ENCODE measurements around the gene REX1BD. TPM values are rescaled to one million over a fixed set of nuclear protein-coding genes. Genes with fewer than 3 reads are reported as not detected.

The REX1BD gene
- total and polyA plus RNA-seq, 2 donors from 2014 or later = 56.9 to 104 TPM

DNA sequence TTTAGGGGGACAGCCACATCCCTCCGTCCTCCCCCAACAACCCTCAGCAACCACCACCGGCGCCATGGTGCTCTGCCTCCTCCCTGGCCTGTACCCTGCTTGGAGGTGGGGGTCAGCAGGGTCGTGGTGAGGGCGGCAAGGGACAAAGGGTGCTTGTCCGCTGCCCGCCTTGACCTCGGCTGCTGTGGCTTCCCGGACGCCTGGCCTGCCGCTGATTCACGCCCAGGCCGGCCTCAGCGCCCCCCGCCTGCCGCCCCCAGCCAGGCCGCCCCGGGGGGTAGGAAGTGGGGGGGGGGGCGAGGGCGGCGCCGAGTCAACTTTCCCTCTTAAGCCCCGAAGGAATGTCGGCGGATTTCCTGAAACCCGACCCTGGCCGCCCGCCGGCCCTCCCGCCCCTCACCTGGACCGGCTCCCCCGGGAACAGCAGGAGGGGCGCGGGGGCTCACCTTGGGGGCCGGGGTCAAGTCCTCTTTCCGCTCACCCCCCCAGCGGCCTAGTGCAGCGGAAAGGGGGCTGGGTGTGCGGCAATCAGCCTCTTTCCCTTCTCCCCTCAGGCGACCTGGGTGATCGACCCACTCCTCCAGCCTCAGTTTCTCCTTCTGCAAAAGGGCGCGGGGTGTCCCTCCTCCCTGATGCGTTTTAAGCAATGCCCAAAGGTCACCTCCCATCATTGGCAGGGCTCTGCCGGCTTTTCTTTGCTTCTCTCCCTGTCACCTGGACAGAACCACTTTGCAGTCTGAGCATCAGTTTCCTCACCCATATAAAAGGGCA is 22.1 kb downstream of the REX1BD start:
- DNase-seq (peak in 3 of 5 donors; percentile 59 to 75 (median 74)), FAIRE-seq (no peak)
- no peak overlapping the region for H3K27ac ChIP-seq (ENCODE audit: low read depth in 2 of 2, low read length in 2 of 2)
- H3K4me3 ChIP-seq (ENCODE audit: low read length in 3 of 3) = no peak overlapping the region
- H3K9me3 ChIP-seq (ENCODE audit: control insufficient read depth in 2 of 3, insufficient read depth in 1 of 3, low read length in 3 of 3) = no peaks in the 10 kb centered on the region
- TF ChIP-seq, protein P1, sequence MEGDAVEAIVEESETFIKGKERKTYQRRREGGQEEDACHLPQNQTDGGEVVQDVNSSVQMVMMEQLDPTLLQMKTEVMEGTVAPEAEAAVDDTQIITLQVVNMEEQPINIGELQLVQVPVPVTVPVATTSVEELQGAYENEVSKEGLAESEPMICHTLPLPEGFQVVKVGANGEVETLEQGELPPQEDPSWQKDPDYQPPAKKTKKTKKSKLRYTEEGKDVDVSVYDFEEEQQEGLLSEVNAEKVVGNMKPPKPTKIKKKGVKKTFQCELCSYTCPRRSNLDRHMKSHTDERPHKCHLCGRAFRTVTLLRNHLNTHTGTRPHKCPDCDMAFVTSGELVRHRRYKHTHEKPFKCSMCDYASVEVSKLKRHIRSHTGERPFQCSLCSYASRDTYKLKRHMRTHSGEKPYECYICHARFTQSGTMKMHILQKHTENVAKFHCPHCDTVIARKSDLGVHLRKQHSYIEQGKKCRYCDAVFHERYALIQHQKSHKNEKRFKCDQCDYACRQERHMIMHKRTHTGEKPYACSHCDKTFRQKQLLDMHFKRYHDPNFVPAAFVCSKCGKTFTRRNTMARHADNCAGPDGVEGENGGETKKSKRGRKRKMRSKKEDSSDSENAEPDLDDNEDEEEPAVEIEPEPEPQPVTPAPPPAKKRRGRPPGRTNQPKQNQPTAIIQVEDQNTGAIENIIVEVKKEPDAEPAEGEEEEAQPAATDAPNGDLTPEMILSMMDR (IDR thresholded peaks at IDR 0.05; ENCODE audit: borderline replicate concordance, extremely low read depth, insufficient read depth) = no peak
- no peak overlapping the region for H3K9ac ChIP-seq (ENCODE audit: low read length in 3 of 3)
- H3K27me3 ChIP-seq (ENCODE audit: control insufficient read depth, insufficient read depth, low read length) = peaks cover 33% of the 10 kb centered on the region
- peaks cover 0 to 11% (median 0%) of the 10 kb centered on the region in 3 donors for H3K4me1 ChIP-seq (ENCODE audit: control insufficient read depth in 2 of 3, insufficient read depth in 2 of 3, low read depth in 1 of 3, low read length in 3 of 3)
- no peaks in the 10 kb centered on the region for H3K36me3 ChIP-seq (ENCODE audit: control insufficient read depth in 2 of 3, insufficient read depth in 3 of 3, low read length in 3 of 3)
- intact Hi-C loops (cut with DNase I) = no loop called here

DNA sequence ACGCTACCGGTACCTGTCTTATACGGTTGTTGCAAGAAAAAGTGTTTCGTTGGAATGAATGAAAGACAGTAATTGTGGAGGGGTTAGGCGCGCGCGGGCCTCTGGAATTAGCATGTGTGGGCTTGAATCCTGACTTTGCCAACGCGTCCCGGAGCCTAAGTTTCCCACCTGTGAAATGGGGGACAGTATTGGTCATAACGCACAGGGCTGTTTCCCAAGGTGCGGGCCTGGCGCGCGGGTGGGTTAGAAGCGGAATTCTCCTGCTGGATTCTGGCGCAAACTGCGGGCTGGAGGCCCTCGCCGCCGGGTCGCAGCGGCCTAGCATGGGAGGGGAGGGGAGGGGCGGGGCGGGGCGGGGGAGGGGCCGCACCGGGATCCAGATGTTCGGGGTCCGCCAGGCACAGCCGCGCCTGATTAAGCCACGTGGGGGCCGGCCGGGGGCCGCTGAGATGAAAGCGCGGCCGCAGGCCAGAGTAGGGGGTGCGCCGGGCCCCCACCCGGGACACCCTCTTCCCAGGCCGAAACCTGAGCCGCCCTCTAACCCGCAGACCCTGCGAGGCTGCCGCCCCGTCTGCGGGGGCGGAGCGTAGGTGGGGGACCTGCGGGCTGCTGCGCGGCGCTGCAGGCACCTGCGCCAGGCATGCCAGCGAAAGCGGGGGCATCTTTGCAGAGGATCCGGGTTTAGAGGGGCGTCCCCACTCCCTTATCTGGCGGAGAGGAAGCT is 22.9 kb downstream of the REX1BD start:
- Histone ChIP-seq H3K27ac (ENCODE audit: low read depth in 2 of 2, low read length in 2 of 2) (no peak overlapping the region), H3K4me1 (ENCODE audit: control insufficient read depth in 2 of 3, insufficient read depth in 2 of 3, low read depth in 1 of 3, low read length in 3 of 3) (peaks cover 0 to 11% (median 0%) of the 10 kb centered on the region in 3 donors), H3K4me3 (ENCODE audit: low read length in 3 of 3) (no peak overlapping the region), H3K36me3 (ENCODE audit: control insufficient read depth in 2 of 3, insufficient read depth in 3 of 3, low read length in 3 of 3) (no peaks in the 10 kb centered on the region), H3K27me3 (ENCODE audit: control insufficient read depth, insufficient read depth, low read length) (peaks cover 33% of the 10 kb centered on the region), H3K9ac (ENCODE audit: low read length in 3 of 3) (no peak overlapping the region), H3K9me3 (ENCODE audit: control insufficient read depth in 2 of 3, insufficient read depth in 1 of 3, low read length in 3 of 3) (no peaks in the 10 kb centered on the region)
- FAIRE-seq (no peak), DNase-seq (peak in 1 of 5 donors; percentile 75)
- intact Hi-C loops (cut with DNase I) = no loop called here
- TF ChIP-seq, protein P1 (IDR thresholded peaks at IDR 0.05; ENCODE audit: borderline replicate concordance, extremely low read depth, insufficient read depth) = no peak

DNA sequence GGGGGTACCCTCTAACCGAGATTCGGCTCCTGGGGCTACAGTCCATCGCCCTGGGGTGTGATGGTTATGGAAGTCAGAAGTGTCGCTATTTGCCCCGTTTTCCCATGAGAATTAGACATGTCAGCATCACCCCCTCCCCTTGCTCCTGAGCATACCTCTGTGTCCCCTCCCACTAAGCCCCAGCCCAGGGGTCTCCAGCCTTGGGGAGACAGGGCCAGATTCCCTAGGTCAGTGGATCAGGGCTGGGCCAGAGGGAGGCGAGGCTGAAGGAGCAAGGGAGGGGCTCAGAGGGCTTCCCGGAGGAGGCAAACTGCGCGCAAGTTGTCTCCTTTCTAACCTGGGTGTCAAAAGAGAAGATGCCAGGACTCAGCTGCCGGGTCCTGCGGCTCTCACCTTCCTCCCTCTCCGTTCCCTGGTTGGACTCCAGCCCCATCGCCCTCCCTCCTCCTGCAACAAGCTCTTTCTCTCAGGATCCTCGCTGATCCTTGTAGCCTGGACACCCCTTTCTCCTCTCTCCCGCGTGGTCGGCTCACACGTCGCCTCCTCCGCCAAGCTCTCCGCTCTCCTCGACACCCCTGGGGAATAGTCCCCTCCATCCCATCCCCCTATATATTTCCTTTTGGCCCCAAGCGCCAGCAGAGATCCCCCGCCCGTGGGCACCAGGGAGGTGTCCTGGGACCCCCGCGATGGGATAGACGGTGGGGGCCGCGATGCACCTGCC is 23.6 kb downstream of the REX1BD start:
- Histone ChIP-seq H3K36me3 (ENCODE audit: control insufficient read depth in 2 of 3, insufficient read depth in 3 of 3, low read length in 3 of 3) (no peaks in the 10 kb centered on the region), H3K27me3 (ENCODE audit: control insufficient read depth, insufficient read depth, low read length) (peaks cover 32% of the 10 kb centered on the region), H3K27ac (ENCODE audit: low read depth in 2 of 2, low read length in 2 of 2) (no peak overlapping the region), H3K9me3 (ENCODE audit: control insufficient read depth in 2 of 3, insufficient read depth in 1 of 3, low read length in 3 of 3) (no peaks in the 10 kb centered on the region), H3K4me1 (ENCODE audit: control insufficient read depth in 2 of 3, insufficient read depth in 2 of 3, low read depth in 1 of 3, low read length in 3 of 3) (peaks cover 0 to 11% (median 0%) of the 10 kb centered on the region in 3 donors), H3K4me3 (ENCODE audit: low read length in 3 of 3) (peak overlapping the region in 1 of 3 donors; percentile 29), H3K9ac (ENCODE audit: low read length in 3 of 3) (no peak overlapping the region)
- intact Hi-C loops (cut with DNase I) = no loop called here
- FAIRE-seq = no peak
- DNase-seq = no peak
- TF ChIP-seq, protein P1 (IDR thresholded peaks at IDR 0.05; ENCODE audit: borderline replicate concordance, extremely low read depth, insufficient read depth) = no peak
